Transverse colon (tissue), 4 donors: ENCODE data around the gene SMAP2. TPM values are rescaled to one million over a fixed set of nuclear protein-coding genes. Genes with fewer than 3 reads are reported as not detected.

Source experiments
- DNase-seq: peaks from one replicate; pipeline ENCODE4 v3.0.0-alpha.2; 2019
- H3K27ac ChIP-seq, 4 donors: fragments of 200-600 bp; sonication (generic); 2 replicates each; pipeline ENCODE4 v1.5.1; 2016 to 2018; ENCODE audit warnings: inconsistent platforms in 4 of 4
- H3K27me3 ChIP-seq: fragments of 200-600 bp; sonication (generic); 2 replicates; pipeline ENCODE4 v1.5.1; 2017; ENCODE audit warnings: inconsistent platforms
- H3K36me3 ChIP-seq, 4 donors: fragments of 200-600 bp; sonication (generic); 2 replicates each; pipeline ENCODE4 v1.5.1; 2017 to 2019; ENCODE audit warnings: inconsistent platforms in 4 of 4
- H3K4me1 ChIP-seq, 4 donors: fragments of 200-600 bp; sonication (generic); 2 replicates each; pipeline ENCODE4 v1.5.1; 2017 to 2020; ENCODE audit warnings: inconsistent platforms in 4 of 4
- H3K4me3 ChIP-seq, 4 donors: fragments of 200-600 bp; sonication (generic); 1 replicate in 1 of 4; 2 replicates in 3 of 4; pipeline versions ENCODE4 v1.5.1 to v1.6.1; 2017 to 2019; ENCODE audit warnings: inconsistent platforms in 4 of 4
- H3K9me3 ChIP-seq, 2 donors: fragments of 200-600 bp; sonication (generic); 2 replicates each; pipeline ENCODE4 v1.5.1; 2017 to 2019; ENCODE audit warnings: inconsistent platforms in 2 of 2
- CTCF ChIP-seq, 5 experiments: fragments of 200-600 bp in 3 of 5; fragments of 450-650 bp in 2 of 5; sonication (generic) in 3 of 5; IDR thresholded peaks; 1 replicate in 2 of 5; 2 replicates in 3 of 5; pipeline ENCODE4 v1.5.1; 2016 to 2017; ENCODE audit warnings: antibody characterized with exemption in 5 of 5, inconsistent platforms in 3 of 5, mild to moderate bottlenecking in 2 of 5, moderate library complexity in 1 of 5
- EP300 ChIP-seq: sonication (generic); formaldehyde crosslinking; IDR thresholded peaks from one replicate; pipeline ENCODE4 v1.6.1; 2017; ENCODE audit warnings: antibody characterized with exemption, low read depth
- POLR2A ChIP-seq: fragments of 450-650 bp; IDR thresholded peaks from one replicate; pipeline ENCODE4 v1.6.1; 2016; ENCODE audit warnings: antibody characterized with exemption, mild to moderate bottlenecking, moderate library complexity
- POLR2AphosphoS5 ChIP-seq, 3 donors: sonication (generic); formaldehyde crosslinking; IDR thresholded peaks; one replicate each; pipeline ENCODE4 v1.6.1; 2016; ENCODE audit warnings: antibody characterized with exemption in 3 of 3
- WGBS, 2 donors: methylation state at CpG; one replicate each; pipeline ENCODE4 v1.1.5; 2018; ENCODE audit warnings: low coverage in 1 of 2; 5-methylcytosine and 5-hydroxymethylcytosine counted together
- in situ Hi-C, 4 donors: fragments of 200-750 bp; cut with MboI; loops; one replicate each; pipeline versions ENCODE4 v1.15.0 to v1.15.1; 2017; ENCODE audit warnings: low sequenced_read_pairs in 3 of 4, low pct_ligation_motif_present in 1 of 4, low pct_unique_long_range_greater_than_20kb in 1 of 4
- intact Hi-C: fragments of 100-400 bp; cut with DNase I; formaldehyde crosslinking; loops from one replicate; pipeline ENCODE4 v1.15.1; 2023; ENCODE audit warnings: low total_unique reads
- total RNA-seq, 4 donors: library from RNA; depleted of rRNA; stranded (reverse); fragments of >200 nt; gene quantifications; one replicate each; pipeline ENCODE4 v1.1.0, GENCODE V29; 2016

SMAP2 gene
- total RNA-seq, 4 donors from 2014 or later: 20.1 to 47.0 (median 33.8) TPM

- intact Hi-C loops (no loop called here), in situ Hi-C loops (no loop called here)
- 94 to 96% methylated on average over 3 of the region's 3 CpGs for WGBS, 2 donors
- H3K27me3 ChIP-seq: no peaks in the 10 kb centered on the region
- H3K4me3 ChIP-seq: no peak overlapping the region
- no peaks in the 10 kb centered on the region for H3K4me1 ChIP-seq
- H3K9me3 ChIP-seq: peaks cover 97 to 99% of the 10 kb centered on the region in 2 donors
- peaks cover 0 to 42% (median 20%) of the 10 kb centered on the region in 4 donors for H3K36me3 ChIP-seq
- no peak overlapping the region for H3K27ac ChIP-seq
- DNase-seq: no peak
- TF ChIP-seq POLR2A: no peak
- TF ChIP-seq CTCF (IDR thresholded peaks at IDR 0.05): no peak
- no peak for TF ChIP-seq EP300
- TF ChIP-seq POLR2AphosphoS5 (IDR thresholded peaks at IDR 0.05): no peak
Measured at GRCh38 chr1:40462956-40463590, 89.5 kb downstream of the SMAP2 start.

GRCh38 chr1:40469327-40469726 is 95.8 kb downstream of the SMAP2 start:
- DNase-seq: no peak
- WGBS, 2 donors: 85 to 90% methylated on average over 2 of the region's 2 CpGs
- in situ Hi-C loops: no loop called here
- Histone ChIP-seq H3K9me3 (peaks cover 62 to 64% of the 10 kb centered on the region in 2 donors), H3K36me3 (peaks cover 0 to 7% (median 0%) of the 10 kb centered on the region in 4 donors), H3K4me3 (no peak overlapping the region), H3K27me3 (no peaks in the 10 kb centered on the region), H3K4me1 (no peaks in the 10 kb centered on the region), H3K27ac (no peak overlapping the region)
- no peak for TF ChIP-seq EP300
- intact Hi-C loops: no loop called here

Other genes with a start within 250 kb of the SMAP2 start
- 10 to 100 TPM; 11.2 to 18.3 (median 13.9) TPM for gene RLF, start 212.3 kb upstream of the SMAP2 start, total RNA-seq
- gene TMCO2, start 125.8 kb upstream of the SMAP2 start, total RNA-seq: not detected
- gene ZMPSTE24, start 115.5 kb upstream of the SMAP2 start, total RNA-seq: 10 to 100 TPM in 2 of 4 donors, 1 to 10 TPM in 2; 3.4 to 40.8 (median 23.7) TPM
- gene COL9A2, start 56.4 kb upstream of the SMAP2 start, total RNA-seq: 10 to 100 TPM in 3 of 4 donors, 1 to 10 TPM in 1; 5.4 to 43.0 (median 14.6) TPM
- 1 to 10 TPM in 1 of 4 donors, under 1 TPM in 1, not detected in 2; 0.68 to 1.9 TPM for gene ZFP69B, start 76.7 kb downstream of the SMAP2 start, total RNA-seq
- 10 to 100 TPM in 1 of 4 donors, 1 to 10 TPM in 2, not detected in 1; 2.2 to 64.7 (median 2.7) TPM for gene ZFP69, start 103.6 kb downstream of the SMAP2 start, total RNA-seq
- 10 to 100 TPM in 1 of 4 donors, 1 to 10 TPM in 2, under 1 TPM in 1; 0.40 to 16.8 (median 6.5) TPM for gene EXO5, start 135.0 kb downstream of the SMAP2 start, total RNA-seq
- 1 to 10 TPM in 3 of 4 donors, not detected in 1; 5.4 to 7.1 (median 6.7) TPM for gene ZNF684, start 157.9 kb downstream of the SMAP2 start, total RNA-seq